ENCODE measurements around the gene ZNF74.
"Not testable (repeated sequence)": the region's sequence is repeated elsewhere in the genome, so short reads cannot be mapped to it uniquely, and the experiment has no call there.

The ZNF74 gene

DNA sequence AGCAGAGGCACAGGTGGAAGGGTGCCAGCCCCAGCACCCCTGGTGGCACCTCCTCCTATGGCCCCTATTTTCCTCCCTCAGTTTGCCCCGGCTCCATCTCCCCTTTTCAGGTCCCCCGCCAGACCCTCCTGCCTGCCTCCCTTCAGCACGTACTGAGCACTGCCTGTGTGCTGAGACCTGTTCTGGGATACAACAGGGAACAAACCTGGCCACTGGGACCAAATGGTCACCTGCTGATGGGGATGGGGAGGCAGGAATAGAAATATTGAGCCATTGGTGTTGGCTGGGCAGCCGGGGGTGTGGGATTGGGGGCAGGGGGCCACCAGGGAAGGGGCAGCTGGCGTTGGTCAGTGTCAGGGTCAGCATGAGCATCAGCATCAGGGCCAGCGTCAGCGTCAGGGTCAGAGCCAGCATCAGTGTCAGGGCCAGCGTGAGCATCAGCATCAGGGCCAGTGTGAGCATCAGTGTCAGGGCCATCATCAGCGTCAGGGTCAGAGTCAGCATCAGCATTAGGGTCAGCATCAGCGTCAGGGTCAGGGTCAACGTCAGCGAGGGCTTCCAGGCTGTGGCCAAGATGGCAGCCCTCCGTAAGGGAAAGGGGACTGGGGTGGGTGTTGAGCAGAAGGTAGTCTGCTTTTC lies 7.5 kb downstream of the ZNF74 start:
- no peak for DNase-seq

DNA sequence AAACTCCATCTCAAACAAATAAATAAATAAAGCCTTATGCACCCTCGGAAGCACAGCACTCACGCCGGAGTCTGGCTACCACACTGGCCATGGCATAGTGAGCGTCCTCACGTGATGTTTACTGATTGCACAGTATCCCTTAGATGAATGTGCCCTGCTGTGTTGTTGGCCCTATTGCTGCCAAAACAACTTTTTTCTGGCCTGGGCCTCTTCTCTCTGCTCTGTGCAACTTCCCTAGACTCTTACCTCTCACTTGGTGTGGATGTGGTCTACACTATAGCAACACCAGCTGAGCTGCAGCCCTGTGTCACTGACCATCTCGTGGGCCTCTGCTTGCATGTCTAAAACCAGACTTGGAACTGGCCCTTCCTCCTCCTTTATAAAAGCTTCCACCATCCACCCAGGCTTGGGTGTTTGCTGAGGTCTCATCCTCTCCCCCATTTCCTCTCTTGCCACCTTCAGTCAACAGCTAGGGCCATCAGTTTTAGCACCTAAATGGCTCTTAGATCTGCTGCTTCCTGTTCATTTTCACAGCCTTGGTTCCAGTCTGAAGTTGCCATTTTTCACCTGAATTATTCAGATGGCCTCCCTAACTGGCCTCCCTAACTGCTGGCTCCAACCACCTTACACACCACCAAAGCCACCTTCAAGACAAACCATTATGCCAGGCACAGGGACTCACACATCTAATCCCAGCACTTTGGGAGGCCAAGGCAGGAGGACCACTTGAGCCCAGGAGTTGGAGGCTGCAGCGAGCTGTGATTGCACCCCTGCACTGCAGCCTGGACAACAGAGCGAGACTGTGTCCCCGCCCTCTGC lies 9.2 kb downstream of the ZNF74 start:
- no peak for DNase-seq

DNA sequence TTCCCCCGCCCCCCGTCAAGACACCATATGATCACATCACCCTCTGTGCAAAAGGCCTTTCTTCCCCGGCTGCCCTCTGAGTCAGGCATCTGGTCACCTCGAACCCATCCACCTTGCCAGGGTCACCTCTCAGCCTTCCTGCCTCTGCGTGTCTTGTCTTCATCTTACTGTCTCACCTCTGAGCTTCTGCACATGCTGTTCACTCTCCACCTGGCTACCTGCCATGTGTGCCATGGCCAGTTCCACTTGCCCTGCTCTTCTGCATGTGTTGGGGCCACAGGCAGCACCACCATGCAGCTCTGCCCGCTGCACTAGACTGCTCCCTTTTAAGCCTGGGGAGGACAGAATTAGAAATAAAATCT lies 9.8 kb downstream of the ZNF74 start:
- DNase-seq = no peak

DNA sequence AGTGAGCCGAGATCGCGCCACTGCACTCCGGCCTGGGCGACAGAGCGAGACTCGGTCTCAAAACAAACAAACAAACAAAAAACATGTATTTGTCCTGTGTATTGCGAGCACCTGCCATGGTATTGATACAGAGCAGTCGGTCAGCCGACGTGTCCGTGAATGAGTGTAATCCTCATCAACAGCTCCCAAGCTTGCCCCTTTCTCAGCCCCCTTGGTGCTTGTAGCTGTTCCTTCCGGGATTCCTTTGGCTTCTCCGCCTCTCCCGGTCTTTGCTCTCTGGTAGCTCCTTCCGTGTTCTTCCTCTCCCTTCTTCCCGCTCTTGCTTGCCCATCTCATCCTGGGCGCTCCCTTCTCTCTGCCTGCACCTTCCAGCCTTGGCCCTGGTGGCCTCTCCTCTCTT lies 10.9 kb downstream of the ZNF74 start:
- DNase-seq = no peak

DNA sequence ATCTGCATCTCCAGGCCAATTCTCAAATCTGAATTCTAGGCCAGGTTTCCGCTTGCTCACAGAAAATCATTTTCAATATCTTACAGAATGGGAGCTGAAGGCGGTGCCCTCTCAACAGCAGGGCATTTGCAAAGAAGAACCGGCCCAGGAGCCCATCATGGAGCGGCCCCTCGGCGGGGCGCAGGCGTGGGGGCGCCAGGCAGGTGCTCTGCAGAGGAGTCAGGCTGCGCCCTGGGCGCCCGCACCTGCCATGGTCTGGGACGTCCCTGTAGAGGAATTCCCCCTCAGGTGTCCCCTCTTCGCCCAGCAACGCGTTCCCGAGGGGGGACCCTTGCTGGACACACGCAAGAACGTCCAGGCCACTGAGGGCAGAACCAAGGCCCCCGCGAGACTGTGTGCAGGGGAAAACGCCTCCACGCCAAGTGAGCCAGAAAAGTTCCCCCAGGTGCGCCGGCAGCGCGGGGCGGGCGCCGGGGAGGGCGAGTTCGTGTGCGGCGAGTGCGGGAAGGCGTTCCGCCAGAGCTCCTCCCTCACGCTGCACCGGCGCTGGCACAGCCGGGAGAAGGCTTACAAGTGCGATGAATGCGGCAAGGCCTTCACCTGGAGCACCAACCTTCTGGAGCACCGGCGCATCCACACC lies 11.5 kb downstream of the ZNF74 start:
- no peak for DNase-seq

DNA sequence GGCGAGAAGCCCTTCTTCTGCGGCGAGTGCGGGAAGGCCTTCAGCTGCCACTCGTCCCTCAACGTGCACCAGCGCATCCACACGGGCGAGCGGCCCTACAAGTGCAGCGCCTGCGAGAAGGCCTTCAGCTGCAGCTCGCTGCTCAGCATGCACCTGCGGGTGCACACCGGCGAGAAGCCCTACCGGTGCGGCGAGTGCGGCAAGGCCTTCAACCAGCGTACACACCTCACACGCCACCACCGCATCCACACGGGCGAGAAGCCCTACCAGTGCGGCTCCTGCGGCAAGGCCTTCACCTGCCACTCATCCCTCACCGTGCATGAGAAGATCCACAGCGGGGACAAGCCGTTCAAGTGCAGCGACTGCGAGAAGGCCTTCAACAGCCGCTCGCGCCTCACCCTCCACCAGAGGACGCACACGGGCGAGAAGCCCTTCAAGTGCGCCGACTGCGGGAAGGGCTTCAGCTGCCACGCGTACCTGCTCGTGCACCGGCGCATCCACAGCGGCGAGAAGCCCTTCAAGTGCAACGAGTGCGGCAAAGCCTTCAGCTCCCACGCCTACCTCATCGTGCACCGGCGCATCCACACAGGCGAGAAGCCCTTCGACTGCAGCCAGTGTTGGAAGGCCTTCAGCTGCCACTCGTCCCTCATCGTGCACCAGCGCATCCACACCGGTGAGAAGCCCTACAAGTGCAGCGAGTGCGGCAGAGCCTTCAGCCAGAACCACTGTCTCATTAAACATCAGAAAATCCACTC lies 12.2 kb downstream of the ZNF74 start:
- no peak for DNase-seq

DNA sequence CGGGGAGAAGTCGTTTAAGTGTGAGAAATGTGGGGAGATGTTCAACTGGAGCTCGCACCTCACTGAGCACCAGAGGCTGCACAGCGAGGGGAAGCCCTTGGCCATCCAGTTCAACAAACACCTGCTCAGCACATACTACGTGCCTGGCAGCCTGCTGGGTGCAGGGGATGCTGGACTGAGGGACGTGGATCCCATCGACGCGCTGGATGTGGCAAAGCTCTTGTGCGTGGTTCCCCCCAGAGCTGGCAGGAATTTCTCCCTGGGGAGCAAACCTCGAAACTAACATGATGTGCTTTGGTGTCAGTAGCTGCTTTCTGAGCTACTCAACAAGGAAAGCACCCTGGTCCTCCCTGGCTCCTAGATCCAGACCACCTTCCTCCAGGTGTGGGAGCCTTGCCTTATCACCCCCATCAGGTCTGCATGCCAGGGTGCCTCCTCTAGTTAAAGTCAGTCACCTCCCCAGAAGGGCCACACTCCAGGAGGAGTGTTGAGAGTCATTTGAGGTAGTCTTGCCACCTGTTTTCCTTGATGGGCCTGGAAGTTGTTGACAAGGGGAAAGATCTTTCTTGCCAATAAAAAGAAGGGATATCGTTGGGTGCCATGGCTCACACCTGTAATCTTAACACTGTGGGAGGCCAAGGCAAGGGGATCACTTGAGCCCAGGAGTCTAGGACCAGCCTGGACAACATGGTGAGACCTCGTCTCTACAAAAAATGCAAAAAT lies 12.9 kb downstream of the ZNF74 start:
- DNase-seq = no peak

DNA sequence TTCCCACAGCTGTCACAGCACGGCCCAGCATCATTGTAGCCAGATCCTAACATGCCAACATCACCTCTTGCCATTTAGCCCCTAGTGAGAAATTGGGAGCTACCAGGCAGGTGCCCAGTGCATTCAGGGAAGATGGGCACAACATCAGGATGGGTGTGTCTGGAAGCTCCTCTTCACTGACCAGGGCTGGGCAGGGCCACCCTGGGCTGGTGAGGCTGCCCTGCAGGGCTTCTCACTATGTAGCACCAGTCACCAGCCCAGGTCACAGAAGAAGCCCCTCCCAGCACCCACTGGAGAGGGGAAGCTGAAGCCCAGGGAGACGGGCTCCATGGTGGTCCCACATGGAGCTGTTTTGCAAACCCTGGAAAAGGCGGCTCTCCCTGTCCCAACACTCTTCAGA lies 13.9 kb downstream of the ZNF74 start:
- DNase-seq = no peak

DNA sequence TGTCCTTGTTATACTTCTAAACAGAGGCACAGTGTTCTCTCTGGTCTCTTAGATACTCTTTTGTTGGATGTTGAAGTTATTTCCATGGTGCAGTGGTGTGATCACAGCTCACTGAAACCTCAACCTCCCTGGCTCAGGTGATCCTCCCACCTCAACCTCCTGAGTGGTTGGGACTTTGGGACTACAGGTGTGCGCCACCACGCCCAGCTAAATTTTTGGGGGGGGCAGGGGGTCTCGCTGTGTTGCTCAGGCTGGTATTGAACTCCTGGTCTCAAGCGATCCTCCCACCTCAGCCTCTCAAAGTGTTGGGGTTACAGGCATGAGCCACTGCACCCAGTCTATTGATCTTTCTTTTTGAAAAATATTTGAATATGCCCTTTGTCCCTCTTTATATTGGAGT lies 14.9 kb downstream of the ZNF74 start:
- DNase-seq = no peak

DNA sequence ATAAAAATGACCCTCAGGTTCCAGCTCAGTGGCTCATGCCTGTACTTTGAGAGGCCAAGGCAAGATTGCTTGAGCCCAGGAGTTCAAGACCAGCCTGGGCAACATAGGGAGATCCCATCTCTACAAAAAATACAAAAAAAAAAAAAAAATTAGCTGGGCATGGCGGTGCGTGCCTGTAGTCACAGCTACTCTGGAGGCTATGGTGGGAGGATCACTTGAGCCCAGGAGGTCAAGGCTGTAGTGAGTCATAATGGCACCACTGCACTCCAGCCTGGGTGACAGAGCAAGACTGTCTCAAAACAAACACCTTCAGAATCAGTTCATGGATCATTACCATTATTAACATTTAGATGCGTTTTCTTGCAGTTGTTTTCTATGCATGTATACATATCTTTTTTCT lies 15.4 kb downstream of the ZNF74 start:
- not testable (repeated sequence) for DNase-seq

DNA sequence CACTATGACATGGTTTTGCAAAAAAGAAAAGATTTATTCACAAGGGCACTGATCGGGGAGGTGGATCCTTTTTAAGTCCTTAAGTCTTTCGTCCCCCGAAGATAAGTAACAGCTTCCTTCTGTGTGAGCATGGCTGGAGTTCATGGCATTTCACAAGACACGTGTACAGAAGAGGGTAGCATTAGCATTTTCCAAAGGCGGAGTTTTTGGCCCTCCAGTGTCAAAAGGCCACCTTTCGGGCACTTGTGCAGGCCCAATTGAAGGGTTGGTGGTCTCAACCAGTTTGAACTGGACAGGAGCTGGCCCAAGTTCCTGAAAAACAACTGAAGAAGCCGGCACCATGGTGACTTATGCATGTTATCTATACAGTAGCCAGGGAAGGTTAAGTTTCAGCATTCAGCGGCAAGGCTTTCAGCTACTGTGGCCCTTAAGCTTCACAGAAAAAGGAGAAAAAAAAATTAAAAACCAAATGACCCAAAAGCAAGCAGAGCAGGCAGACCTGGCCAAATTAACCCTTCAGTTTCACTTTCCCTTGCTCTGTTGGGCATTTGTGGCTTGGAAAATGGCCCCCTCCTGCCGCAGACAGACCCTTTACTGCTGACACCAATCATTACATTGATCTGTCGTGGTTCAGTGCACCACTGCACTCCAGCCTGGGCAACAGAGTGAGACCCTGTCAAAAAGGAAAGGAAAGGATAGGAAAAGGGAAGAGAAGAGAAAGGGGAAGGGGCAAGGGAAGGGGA lies 18.7 kb downstream of the ZNF74 start:
- DNase-seq = no peak

DNA sequence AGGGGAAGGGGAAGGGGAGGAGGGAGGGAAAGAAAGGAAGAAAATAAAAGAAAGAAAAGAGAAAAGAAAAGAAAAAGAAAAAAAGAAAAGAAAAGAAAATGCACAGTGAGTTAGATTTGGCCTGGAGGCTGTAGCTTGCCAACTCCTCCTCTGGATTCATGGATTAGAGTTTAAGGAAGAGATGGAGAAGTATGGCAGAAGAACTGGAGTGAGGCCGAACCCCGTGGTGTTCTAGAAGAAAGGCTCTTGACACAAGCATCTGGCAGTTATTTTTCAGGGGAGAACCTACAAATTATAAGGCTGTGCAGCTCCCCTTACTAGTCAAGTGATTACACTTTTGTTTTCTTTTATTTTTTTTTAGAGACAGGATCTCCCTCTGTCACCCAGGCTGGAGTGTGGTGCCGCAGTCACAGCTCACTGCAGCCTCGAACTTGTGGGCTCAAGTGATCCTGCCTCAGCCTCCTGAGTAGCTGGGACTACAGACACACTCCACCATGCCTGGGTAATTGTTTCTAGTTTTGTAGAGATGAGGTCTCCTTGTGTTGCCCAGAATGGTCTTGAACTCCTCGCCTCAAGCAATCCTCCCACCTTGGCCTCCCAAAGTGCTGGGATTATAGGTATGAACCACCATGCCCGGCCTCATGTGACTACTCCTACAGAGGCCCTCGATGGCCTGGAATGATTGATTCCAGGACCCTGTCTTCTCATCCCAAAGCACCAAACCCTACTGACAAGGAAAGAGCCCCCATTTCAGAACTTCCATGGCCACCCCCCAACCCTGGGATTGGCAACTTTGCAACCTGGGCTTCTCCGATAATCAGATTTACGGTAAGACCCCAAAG lies 19.5 kb downstream of the ZNF74 start:
- DNase-seq = no peak

DNA sequence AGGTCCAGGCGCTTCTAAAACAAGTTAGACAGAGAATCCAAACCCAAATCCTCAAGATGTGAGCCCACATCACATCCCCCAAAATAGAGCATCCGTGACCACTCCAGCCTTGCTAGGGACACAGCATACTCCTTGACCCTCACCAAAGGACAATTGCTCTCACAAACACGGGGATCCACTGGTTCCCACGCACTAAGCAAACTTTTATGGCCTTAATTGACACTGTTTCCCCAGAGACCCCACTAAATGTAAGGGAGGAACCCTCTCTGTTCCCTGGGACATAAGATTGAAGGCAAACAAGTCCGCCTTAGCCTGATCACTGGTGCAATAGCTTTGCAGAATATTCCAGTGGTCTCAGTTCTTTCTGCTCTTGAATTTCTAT lies 20.1 kb downstream of the ZNF74 start:
- DNase-seq = no peak

DNA sequence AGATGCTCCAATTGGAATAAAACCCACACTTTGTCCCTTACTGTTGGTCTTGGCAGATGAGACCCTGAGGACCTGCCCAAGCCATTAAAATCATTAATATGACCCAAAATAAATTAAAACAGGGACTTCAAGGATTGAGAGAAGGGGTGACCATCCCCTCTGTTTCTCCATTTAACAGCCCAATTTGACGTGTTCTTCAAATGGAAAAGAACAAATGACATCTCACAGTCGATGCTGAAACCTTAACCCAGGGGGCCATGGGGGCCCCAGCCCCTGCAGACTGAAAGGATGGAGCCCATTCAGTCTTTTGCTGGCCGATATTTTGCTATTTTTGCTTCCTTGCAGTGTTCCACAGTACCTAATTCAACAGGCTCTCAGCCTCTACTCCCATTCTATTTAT lies 20.5 kb downstream of the ZNF74 start:
- DNase-seq = no peak

DNA sequence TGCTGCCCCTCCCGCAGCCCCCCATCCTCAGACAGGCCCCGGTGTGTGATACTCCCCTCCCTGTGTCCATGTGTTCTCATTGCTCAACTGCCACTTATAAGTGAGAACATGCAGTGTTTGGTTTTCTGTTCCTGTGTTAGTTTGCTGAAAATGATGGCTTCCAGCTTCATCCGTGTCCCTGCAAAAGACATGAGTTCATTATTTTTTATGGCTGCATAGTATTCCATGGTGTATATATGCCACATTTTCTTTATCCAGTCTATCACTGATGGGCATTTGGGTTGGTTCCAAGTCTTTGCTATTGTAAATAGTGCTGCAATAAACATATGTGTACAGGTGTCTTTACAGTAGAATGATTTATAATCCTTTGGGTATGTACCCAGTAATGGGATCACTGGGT lies 21.3 kb downstream of the ZNF74 start:
- not testable (repeated sequence) for DNase-seq

DNA sequence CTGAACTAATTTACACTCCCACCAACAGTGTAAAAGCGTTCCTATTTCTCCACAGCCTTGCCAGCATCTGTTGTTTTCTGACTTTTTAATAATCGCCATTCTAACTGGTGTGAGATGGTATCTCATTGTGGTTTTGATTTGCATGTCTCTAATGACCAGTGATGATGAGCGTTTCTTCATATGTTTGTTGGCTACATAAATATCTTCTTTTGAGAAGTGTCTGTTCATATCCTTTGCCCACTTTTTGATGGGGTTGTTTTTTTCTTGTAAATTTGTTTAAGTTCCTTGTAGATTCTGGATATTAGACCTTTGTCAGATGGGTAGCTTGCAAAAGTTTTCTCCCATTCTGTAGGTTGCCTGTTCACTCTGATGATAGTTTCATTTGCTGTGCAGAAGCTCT lies 21.7 kb downstream of the ZNF74 start:
- not testable (repeated sequence) for DNase-seq

DNA sequence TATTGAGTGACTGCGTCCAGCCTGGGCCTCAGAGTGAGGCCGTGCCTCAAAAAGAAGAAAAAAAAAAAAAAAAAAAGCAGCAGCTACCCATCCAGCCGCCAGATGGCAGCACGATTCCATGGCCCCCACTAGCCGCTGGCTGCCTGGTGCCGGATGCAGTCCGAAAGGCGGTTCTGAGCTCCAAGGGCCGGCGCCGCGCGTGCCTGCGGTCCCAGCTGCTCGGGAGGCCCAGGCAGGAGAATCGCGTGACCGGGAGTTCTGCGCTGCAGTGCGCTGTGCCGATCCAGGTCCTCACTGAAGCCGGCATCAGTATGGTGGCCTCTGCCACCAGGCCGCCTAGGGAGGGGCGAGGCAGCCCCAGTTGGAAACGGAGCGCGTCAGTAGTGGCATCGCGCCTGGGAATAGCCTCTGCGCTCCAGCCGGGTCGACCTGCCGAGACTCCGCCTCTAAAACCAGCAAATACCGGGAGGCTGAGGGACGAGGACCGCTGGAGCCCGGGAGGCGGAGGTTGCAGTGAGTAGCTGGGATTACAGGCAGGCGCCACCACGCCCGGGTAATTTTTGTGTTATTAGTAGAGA lies 24.3 kb downstream of the ZNF74 start:
- DNase-seq = peak; percentile 64 to 84

DNA sequence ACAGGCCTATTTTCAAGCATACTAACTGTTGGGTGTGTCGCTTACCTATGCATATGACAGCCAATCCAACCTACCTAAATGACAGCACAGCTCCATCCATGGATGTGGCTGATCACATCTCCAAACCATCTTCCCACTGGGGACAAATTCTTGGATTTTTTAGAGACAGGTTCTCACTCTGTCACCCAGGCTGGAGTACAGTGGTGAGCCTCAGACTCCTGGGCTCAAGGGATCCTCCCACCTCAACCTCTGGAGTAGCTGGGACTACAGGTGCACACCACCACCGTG lies 25.7 kb downstream of the ZNF74 start:
- DNase-seq = no peak

DNA sequence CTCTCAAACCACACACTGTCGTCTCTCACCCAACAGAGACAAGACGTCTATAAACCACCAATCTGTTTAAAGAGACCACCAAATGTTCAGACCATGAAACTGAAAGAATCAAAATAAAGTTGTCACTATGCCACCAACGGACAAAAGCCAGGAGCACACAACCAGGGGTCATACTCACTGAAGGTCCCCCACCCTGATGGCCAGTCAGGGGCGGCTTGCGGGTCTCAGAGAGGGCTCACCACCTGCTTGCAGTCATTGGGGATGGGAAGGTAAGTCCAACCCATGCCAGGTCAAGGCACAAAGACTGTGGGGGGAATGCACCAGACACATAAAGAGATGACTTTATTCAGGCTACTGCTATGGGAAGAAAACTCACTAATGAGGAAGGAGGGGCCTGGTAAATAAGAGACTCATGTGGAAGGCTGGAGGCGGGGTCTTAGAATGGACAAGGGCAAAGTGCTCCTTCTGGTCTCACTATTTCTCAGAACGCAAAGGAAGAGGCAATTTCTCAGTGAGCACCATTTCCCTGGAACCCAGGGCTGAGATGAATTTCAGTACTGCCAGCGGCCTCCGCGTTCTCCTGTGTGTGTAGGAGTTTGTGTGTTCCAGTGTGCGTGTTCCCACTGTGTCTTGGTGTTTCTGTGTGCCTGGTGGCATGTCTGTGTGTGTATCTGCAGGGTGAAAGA lies 26.3 kb downstream of the ZNF74 start:
- no peak for DNase-seq

DNA sequence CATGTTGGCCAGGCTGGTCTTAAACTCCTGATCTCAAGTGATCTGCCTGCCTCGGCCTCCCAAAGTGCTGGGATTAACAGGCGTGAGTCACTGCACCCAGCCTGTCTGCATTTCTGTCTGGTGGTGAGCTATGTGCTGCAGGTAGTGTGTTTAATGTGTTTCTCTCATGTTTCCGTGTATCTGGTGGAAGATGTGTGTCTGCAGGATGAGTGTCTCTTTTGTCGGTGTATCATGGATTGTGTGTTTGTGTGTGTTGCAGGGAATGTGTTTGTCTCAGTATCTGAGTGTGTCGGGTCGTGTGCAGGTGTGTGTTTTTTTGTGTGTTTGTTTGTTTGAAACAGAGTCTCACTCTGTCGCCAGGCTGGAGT lies 27.5 kb downstream of the ZNF74 start:
- no peak for DNase-seq
